NCI-H2081 (cell line): ENCODE data around the gene GPR84.

ENCODE experiments used
- DNase-seq, 2 experiments: peaks; one replicate each; lab custom pipeline; 2025; lab: John Stamatoyannopoulos, UW

GPR84 gene

DNA sequence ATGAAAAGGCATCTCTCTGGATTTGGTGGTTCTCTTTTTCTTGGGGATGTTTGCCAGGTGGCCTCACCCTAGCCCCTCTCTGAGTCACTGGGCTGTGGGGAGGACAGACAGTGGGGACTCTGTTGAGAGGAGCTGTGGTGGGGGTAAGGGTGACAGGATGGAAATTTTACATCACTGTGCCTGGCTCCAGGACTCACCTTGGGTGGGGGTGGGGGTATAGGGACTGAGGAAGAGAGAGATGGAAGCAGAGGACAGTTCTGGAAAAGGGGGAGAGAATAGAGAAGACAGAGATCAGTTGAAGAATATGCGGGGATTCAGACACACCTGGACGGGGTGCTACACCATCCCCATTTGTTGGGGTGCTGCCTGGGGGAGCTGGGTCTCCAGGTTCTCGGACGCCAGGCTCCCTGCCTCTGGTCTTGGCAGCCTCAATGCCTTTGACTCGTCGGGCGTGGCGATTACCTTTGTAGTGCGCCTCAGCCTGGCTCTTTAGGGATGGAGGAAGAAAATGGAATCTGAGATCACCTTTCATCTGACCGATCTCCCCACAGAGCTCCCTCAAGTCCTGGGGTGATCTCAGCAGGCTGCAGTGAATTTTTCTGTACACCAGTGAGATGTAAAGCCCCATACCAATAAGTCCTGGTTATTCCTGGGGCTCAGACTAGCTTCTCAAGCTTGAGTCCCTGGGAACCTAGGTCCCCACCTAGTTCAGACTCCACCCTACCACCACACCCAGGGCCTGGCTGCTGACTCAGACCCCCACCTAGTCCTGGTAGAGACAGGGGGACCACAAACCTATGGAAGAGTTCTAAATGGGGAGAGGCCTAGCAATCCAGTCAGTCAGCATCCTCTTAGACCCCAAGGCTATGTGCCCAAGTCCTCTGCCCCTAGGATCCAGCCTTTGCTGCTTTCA lies 9.6 kb upstream of the GPR84 start:
- DNase-seq = no peak

DNA sequence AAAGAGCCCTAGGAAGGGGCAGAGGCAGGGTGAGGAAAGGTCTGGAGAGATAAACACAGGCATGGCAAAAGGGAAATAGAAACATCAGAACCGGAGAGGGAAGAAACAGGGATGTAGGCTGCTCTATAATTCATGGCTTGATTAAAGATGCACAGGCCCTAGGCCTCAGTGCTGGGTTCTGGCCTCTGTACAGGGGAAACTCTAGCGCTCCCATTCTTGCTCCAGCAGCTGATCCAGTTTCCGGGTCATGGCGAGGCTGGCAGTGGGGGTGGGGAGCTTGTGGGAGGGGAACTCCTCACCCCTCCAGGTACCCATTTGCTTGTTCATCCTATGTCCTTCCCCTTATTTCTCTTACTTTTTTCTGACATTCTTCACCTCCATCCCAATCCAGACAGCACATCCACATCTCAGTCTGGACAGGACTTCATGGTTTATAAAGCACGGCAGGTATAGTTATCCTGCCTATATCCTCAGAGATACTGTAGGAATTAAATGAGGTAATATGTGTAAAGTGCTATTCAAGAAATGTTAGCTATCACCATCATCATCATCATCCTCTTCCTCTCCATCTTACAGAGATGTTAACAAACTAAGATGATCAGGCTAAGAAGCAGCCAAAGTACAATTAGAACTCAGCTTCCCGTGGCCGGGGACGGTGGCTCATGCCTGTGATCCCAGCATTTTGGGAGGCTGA lies 8.0 kb upstream of the GPR84 start:
- DNase-seq = peak in 1 of 2 experiments; percentile 56

DNA sequence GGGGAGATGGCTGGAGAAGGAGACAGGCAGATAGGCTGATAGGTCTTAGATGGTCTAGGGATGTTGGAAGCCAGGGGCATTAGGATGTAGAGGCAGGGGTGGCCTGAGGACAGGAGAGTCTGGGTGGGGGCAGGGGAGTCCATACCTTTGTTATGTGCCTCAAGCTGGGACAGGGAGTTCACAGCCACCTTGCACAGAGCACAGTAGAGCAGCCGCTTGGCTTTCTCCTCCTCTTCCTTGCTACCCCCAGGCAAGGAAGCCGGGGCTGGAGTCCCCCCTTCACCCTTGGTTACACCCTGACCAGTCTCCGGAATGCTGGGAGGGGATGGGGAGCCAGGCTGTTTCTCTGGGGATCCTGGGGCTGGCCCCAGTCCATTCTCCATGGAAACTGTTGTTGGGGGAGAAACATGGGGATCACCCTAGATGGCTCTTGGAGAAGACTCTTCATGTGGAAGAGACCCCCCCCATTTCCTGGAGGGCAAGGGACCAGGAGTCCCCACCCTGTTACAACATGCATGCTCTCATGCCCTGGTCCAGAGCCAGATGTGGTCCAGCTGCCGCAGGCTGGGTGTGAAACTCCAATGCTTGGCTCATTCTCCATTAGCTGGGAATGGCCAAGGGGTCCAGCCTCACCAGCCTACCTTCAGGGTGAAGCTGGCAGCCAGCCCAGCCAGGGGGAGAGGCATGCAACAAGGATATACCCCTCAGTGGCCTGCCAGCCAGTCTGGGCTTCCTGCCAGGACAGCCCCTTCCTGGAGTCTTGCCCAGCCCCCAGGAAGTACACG lies 7.2 kb upstream of the GPR84 start:
- DNase-seq = peak; percentile 87 to 94

DNA sequence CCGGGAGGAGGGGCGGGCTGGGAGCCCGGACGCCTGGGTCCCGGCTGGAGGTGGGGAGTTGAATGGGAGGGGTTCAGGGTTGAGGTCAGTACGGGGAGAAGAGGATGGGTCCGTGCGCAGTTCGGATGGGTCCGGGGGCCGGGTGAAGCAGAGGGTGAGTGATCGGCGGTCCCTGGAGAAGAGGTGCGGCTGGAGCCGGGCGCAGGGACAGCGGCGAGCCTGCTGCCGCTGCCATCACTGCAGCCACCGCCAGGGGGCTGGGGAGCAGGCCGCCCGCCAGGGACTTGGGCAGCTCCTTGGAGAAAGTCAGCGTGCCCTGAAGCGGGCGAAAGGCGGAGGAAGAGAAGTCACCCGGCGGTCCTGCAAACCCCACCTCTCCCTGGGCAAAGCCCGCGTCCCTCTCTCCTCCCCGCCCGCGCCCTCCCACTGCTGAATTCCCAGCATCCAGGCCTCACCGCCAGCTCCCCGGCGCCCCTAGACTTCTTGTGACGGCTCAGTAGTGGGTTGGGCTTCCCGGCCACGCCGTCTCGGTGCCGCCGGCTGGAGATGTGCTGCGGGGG lies 6.0 kb upstream of the GPR84 start:
- peak in 1 of 2 experiments; percentile 31 for DNase-seq

DNA sequence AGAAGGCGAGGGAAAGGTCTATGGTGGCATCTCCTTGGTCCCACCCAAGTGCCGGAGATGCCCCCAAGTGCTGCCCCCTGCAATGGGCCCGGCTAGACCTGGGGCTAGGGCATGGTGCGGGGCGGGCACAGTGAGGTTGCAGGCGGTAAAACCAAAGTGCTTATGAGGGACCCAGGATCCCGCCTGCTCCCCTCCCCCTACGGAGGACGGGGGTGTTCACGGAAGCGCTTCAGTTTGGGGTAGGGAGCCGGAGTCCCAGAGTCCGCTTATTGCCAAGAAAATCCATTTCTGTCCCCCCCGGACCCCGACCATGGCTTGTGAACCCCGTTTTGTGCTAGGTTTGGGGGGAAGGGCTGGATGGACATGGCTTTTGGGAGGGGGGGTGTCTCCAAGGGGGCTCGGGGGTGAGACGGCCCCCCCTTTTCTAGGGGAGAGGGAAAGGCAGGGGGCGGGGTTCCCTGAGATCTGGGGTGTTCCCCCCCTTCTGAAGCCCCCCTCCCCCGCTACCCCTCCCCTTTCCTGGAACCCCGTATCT lies 5.4 kb upstream of the GPR84 start:
- no peak for DNase-seq

DNA sequence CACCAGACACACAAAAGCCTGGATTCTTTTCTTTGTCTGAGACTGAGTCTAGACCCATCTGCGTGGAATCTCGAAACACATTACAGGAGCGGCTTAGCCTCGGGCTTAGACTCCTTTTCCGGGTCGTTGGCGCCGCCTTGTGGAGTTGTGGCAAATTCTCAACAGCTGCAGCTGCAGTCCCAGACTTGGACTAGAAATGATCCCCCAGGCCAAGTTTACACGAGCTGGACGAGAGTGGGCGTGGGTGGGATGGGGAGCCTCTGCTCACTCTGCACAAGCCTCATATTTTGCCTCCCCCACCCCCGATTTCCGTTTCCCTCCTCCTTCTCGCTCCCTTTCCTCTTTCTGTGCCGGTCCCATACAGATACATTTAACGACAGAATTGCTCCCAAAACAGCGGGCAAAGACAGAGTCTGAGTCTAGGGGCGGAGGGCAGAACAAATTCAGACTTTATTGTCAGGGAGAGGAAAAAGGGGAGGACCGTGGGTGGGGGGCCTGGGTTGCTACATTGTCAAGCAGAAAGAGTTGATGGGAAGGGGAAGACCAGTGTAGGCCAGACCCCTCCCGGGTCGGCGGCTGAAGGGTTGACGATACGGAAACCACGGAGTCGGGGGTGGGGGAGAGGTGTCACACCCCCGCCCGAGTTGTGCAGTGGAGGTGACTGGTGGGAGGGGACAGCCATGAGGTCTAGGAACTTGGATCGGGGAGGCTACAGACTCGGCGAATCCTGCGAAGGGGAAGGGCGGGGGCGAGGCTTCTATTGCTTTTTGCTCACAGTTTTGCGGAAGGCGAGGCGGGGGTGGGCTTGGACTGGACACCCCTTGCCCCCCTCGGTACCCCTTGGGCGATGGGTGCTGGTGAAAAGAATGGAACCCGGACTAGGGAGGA lies 4.7 kb upstream of the GPR84 start:
- DNase-seq = peak; percentile 86 to 93

DNA sequence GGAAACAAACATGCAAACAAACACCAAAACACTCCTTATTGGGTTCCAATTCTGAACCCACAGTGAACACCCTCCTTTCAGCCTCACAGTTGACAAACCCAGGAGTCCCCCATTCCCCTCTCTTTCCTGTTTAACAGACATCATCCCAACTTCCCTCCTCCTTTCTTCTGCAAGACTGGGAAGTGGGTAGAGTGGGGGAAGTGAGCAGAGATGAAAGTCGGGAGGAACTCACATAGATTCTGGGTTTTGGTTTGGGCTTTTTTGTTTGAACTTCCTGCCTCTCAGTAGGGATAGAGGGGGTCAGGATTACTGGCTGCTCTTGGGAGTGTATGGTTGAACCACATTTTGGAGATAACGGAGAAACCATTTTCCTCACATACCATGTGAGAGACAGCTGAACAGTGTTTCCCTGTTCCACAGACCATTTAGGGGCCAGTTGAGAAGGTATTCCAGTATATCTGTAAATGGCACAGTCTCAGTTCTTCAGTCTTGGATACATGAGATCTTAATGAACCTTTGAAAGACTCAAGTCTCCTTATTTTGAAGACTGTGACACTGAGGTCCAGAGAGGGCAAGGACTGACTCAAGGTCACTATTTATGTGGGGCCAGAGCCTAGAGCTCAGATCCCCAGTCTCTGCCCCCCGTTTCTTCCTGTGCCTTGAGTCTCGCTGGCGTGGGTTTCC lies 3.9 kb upstream of the GPR84 start:
- DNase-seq = no peak

DNA sequence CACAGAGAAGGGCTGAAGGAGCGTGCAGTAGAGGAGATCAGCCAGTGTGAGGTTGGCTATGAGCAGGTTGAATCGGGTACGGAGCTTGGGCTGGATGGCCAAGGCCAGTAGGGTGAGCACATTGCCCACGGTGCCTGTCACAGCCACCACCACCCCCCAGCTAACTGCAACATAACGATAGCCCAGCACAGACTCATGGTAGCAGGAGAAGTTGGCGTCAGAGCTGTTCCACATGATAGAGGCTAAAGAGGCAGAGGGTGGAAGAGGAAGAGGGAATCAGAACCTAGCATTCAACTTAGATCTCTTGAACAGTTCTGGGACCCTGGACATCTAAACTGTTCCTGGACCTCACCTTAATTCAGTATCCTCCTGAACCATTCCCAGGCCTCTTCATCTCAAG lies 668 bp downstream of the GPR84 start:
- DNase-seq = no peak

DNA sequence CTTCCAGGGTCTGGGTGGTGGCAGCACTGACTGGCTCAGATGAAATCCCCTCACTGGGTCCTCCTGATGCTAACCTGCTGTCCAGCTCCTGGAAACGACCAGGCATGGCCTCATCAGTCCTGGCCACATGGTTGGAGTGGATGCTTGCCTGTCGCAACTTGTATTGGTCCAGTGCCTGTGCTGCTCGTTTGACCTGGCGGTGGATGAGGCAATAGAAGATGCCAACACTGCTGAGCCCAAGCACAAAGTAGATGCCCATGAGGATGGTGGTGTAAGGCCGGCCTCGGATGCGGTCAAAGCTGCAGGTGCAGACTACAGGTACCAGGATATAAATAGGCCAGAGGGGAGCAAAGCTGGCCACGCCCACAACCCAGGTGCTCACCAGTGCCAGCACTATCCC lies 1.2 kb downstream of the GPR84 start:
- no peak for DNase-seq

DNA sequence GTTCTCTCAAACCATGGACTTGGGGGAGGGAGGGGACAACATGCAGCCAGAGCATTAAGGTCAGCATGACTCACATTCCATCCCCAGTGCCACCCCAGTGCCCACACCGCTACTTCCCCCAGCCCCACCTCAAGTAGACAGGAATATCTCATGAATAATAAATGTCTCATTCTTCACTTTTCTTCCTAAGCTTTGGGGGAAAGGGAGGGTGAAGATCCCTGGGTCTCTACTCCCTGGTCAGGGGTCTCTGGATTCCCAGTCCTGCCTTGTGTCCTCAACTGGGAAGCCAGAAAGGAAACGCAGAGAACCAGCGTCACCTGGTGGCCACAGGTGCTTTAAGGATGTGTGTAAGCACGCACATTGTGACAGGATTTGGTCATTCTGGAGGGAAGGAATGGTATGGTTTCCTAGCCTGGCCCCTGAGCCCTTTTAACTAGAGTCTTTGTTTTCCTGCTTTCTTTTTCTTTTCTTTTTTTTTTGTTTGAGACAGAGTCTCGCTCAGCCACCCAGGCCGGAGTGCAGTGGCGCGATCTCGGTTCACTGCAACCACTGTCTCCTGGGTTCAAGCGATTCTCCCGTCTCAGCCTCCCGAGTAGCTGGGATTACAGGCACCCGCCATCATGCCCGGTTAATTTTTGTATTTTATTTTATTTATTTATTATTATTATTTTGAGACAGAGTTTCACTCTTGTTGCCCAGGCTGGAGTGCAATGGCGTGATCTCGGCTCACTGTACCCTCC lies 3.4 kb downstream of the GPR84 start:
- peak; percentile 88 to 89 for DNase-seq

DNA sequence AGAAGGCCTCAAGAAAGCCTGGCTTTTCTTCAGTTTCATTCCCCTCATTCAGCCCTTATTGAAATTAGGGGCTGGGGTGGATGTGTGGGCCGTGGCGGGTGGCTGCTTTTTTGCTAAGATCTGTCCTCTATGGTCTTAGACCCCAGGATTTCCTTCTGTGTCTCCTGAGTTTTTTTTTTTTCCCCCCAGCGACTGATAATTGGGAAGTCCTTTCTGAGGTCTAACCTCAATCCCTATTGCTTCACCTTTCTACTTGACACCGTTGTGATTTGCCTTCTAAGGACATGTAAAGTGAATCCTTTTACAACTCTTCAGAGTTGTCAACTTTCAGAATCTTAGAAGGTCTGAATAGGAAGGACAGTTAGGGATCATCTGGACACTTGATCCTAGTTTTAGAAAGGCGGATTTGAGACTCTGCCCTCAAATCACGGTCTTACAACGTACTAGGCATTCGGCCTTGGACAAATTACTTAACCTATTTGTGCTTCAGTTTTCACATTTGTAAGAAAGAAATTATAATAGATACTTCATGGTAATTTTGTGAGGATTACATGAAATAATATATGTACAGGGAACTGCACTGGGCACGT lies 4.4 kb downstream of the GPR84 start:
- DNase-seq = no peak

DNA sequence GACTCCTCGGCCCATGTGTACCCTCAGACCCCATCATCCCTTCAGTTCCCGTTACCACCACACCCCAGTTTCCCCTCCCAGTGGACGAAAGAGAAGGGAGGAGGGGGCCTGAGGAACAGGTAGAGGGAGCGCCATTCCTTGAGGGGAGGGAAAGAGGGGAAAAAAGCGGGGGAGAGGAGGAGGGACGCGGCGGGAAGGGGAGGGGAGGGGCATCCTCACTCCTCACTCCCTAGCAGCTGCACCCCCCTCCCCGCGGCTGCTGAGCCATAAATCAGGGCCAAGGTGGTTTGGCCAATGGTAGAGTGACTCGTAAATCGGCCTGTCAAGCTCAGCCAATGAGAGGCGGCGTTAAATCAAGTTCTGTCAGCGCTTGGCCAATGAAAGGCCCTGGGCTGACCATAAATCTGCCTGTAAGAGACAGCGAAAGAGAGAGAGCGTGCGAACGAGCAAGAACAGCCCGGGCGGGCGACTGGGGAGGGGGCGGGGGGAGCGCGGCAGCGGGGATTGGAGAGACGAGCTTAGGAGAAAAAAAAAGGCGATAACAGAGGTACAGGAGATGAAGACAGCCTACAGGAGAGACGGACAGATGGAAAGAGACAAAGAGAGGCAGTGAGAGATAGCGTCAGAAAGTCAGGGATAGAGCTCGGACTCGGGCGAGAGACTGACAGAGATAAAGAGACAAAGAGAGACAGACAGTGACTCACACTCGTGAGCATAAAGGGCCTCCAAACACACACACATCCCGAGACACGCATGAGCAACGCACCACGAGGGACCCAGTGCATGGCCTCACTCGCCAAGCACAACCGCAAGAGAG lies 5.1 kb downstream of the GPR84 start:
- peak; percentile 99 to 100 for DNase-seq

DNA sequence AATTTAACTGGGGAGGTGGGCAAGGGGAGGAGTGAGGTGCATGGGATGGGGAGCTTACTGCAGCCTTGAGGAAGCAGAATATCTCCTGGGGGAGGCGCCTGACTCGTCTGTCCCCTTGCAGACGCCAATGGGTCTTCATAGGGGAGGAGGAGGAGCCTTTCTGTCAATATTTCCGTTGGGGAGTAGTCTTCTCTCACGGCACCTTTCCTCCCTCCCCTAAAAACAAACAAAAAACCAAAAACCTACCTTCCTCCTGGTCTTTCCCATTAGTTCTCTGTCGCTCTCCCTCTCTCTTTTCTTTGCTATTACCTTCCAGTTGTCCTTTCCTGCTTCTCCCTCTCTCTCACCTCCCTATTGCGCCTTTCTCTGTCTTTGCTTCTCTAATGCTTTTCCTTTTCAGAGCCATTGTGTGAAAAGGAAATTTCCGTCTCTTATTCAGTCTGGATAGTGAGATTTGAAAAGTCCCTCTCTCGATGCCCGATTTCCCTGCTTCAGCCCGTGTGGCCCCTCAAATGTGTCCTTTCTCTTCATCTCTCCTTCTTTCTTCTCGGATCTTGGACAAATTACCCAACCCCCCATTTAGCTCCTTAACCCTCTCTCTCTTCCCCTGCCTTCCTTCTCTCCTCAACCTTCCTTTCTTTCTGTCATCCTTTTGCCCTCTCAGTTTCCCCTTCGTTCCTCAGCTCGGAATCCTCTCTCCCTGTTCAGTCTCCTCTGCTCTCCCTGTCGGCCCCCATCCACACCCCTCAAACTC lies 5.9 kb downstream of the GPR84 start:
- peak; percentile 41 to 81 for DNase-seq

DNA sequence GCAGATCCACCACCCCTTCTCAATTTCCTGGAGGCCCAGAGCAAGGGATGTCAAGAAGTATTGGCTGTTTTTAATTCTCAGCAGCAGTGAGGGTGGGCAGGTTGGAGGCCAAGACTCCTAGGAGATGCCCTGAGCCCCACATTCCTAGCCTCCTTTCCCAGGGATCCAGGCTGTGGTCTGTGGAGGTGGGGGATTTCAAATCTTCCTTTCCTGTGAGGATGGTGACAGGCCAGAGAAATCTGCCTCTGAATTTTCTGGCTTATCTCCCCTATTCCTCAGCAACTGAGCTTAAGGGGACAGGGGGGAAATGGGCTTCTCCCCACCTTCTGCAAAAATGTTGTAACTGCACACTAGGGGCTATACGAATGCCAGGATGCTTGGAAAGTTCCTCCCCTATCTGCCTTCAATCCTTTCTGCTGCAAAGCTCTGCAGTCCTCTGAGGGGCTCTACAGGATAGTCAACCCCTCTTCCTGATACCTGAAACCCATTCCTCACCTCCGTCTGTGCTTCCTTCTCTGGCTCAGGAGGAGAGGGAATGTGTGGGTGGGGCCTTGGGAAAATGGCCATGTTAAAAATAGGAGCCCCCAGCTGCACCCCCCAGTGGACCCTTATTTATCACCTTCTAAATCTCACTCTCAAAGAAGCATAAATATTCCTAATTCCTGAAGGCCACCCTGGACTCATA lies 6.6 kb downstream of the GPR84 start:
- peak in 1 of 2 experiments; percentile 45 for DNase-seq

DNA sequence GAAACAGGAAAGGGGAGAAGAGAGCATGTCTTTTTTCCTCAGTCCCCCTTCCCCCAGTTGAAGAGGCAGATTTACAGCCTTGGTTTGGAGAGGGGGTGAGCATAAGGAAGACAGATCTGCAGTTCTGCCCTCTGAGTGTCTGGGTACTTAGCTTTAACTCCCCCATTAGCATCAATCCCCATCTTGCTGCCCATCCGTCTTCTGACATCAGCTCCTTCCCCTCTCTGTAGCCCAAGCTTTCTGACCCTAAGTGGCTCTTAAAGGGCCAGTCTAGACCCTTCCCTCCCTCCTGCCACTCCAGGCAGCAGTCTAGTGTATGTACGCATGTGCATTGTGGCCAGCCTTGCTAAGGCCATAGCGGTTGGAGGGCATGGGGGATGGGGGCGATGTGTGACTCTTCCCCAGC lies 7.3 kb downstream of the GPR84 start:
- DNase-seq = no peak

DNA sequence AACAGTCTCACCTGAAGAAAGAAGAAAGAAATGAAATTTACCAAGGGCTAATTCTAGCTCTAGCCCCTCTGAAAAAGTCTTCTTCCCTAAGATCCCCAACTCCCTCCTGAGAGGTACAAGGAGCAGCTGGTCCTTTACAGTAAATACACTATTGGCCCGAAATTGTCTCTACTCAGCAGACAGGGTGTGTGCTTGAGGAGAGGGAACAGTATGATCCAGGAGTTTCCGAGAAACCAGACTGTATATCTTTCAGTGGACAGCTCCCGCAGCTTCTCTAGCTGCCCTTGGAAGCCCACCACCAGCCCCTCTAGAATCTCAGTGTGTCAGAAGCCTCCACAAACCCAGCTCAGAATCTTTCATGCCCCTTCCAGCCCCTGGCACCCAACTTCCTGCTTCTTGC lies 8.1 kb downstream of the GPR84 start:
- no peak for DNase-seq
